Activated naive CD4-positive, alpha-beta T cell treated with anti-CD3 and anti-CD28 coated beads, Interleukin-2, amount 50 U/mL, for 72 hours (primary cell): ENCODE data around the gene HOXA1. TPM values are rescaled to one million over a fixed set of nuclear protein-coding genes. Genes with fewer than 3 reads are reported as not detected.

Experiments
- ATAC-seq, 2 donors: fragments of 150-1000 bp; cut with Tn5 transposase; 2 replicates each; pipeline ENCODE4 v1.10.0; 2021; ENCODE audit warnings: mild to moderate bottlenecking in 2 of 2, moderate library complexity in 2 of 2
- DNase-seq, 2 donors: peaks; one replicate each; pipeline ENCODE4 v3.0.0; 2021 to 2022; ENCODE audit warnings: low spot score in 2 of 2
- H3K27ac Mint-ChIP-seq, 2 donors: one replicate each; pipeline ENCODE4 v1.8.0; 2022; ENCODE audit warnings: mild to moderate bottlenecking in 2 of 2, mixed read lengths in 2 of 2
- H3K36me3 Mint-ChIP-seq, 2 donors: one replicate each; pipeline ENCODE4 v1.8.0; 2022; ENCODE audit warnings: mixed read lengths in 2 of 2
- H3K9me3 Mint-ChIP-seq, 2 donors: one replicate each; pipeline ENCODE4 v1.8.0; 2022; ENCODE audit warnings: mixed read lengths in 2 of 2
- total RNA-seq, 2 donors: library from RNA; stranded (reverse); gene quantifications; one replicate each; pipeline ENCODE4 v1.2.3, GENCODE V29; 2022

The HOXA1 gene
- total RNA-seq, 2 donors from 2014 or later, result 0.16 TPM; not detected in 1

GRCh38 chr7:27102581-27103442 is 7.0 kb upstream of the HOXA1 start, which contains the start of gene HOXA2:
Gene HOXA2, minus strand, starts transcription at chr7:27102683. Its CDS starts 183 bp downstream, at chr7:27102500.
- Mint-ChIP-seq H3K27ac (no peak within 1 kb of the TSS), H3K9me3 (no peaks in the 10 kb centered on the region), H3K36me3 (peaks cover 5 to 36% of the 10 kb centered on the region in 2 donors)
- DNase-seq (no peak), ATAC-seq (no peak)

DNA sequence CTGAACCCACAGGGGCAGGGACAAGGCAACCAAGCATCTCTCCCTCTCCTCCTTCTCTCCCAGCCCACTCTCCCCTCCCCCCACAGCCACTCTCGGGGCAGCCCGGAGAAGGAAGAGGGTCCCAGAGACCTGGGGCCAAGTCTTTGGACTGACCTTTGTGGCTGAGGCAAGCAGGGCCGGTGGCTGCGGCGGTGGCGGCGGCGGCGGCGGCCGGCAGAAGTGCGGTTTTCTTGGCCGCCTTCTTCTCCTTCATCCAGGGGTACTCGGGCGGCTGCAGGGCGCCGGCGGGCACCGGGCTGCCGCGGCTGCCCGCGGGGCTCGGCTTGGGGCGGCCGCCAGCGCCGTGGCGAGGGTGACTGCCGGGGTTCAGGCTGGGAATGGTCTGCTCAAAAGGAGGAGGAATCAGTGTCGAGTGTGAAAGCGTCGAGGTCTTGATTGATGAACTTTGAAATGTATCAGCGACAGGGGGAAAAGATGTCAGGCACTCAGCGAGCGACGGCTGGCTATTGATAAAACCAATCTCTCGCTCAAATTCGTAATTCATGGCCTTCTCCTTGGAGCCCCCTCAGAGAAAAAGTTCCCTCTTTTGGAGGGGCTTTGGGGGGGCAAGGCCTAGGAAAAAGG is 6.3 kb upstream of the HOXA1 start:
- H3K9me3 Mint-ChIP-seq, result no peaks in the 10 kb centered on the region
- no peak for ATAC-seq
- peaks cover 5 to 41% of the 10 kb centered on the region in 2 donors for H3K36me3 Mint-ChIP-seq
- H3K27ac Mint-ChIP-seq, result no peak overlapping the region
- no peak for DNase-seq

GRCh38 chr7:27101171-27101956 is 5.6 kb upstream of the HOXA1 start:
- Mint-ChIP-seq H3K27ac (no peak overlapping the region), H3K36me3 (peaks cover 5 to 41% of the 10 kb centered on the region in 2 donors), H3K9me3 (no peaks in the 10 kb centered on the region)
- no peak for ATAC-seq
- no peak for DNase-seq

DNA sequence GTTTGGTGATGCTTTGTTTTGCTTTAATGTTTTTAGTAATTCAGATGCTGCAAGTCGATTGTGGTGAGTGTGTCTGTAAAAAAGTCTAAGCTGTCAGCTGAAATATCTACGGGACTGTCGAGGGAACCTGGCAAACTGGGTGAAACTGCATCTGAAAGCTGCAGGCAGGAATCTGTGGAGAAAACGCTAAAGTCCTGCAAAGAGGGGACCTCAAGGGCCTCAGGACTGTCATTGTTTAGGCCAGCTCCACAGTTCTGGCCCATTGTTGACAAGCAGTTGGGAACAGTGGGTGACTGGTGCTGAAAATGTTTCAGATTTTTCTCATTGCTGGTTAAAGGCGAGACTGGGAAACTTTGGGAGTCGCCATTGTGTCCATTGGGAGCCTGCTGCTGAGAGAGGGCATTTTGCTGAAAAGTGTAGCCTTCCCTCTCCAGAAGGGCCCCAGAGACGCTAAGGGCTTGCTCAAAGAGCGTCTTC is 4.9 kb upstream of the HOXA1 start:
- ATAC-seq, result no peak
- H3K27ac Mint-ChIP-seq, result no peak overlapping the region
- peaks cover 5 to 41% of the 10 kb centered on the region in 2 donors for H3K36me3 Mint-ChIP-seq
- no peaks in the 10 kb centered on the region for H3K9me3 Mint-ChIP-seq
- DNase-seq, result no peak

DNA sequence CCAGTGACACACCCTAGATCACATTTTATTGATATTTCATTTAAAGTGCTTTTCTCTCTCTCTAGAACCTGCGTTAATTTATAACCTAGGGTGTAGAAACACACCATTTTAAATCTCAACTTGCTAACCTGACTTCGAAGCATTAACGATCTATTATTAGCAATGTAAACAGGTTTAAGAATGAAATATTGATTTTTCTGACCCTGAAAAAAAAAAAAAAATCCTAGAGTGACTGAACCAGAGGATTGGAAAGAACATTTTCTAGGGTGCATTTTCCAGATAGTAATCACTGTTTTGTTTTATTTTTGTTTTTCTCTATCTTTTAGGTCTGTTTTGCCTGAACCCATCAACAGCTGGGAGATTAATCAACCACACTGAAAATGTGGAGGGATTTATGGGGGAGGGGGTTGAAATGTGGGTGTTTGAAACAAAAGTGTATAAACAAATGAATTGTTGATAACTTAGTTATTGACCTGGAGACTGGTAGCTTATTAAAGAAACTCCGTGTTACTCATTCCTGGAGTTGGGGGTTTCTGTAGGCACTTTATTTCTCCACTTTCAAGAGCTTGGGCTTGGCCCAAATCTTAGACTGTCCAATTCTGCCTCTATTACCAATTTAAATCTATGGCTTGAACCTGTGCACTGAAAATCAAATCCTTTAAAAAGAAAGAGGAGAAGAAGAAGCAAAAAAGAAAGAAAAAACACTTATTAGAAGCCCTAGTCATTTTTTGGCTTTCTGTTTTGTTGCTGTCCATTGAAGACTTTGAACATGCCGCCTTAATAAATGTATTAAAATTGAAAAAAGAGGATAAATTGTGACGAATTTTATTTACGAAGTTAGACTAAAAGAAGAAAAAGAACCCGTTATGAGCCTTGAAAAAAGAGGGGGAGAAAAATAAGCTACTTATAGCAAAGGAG is 3.9 kb upstream of the HOXA1 start:
- Mint-ChIP-seq H3K36me3 (peaks cover 12 to 41% of the 10 kb centered on the region in 2 donors), H3K9me3 (no peaks in the 10 kb centered on the region), H3K27ac (no peak overlapping the region)
- ATAC-seq, result no peak
- DNase-seq, result no peak

DNA sequence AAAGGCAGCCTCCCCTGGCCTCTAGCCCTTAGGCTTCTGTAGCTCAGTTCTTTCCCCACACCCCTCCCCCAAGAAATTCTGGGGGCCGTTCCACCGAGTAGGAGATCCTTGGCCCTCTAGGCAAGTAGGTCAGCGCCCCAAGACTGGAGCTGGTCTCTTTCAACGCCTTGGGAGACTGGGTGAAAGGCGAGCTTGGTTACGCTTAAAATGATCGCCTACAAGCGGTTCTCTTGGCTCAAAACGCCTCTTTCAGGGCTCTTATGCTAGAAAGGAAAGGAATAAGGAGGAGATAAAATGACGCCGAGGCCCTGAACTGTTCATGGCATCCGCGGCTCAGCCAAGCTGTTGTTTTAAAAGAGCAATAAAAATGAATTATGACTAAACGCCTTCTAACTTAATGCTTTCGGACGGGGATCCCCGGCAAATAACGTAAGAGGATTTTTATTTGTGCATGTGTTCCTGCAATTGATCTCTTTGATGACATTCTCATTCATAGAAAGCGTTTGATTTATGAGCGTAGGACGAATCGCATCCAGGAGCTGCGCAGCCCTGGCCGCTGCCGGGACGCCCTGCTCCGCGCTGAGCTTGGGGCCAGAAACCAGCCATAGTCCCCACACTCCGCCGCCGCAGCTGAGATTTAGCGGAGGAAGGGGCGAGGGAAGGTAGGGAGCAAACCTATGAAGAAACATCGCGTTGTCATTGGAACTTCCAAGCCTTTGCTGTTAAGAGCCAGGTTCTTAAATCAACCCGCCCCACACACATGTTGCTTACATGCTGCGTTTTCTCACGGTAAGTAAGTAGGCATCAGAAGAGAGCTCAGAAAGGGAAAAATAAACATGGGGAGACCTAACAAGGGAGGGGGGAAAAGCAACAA is 3.0 kb upstream of the HOXA1 start:
- ATAC-seq (no peak), DNase-seq (no peak)
- H3K9me3 Mint-ChIP-seq, result no peaks in the 10 kb centered on the region
- peaks cover 14 to 36% of the 10 kb centered on the region in 2 donors for H3K36me3 Mint-ChIP-seq
- no peak overlapping the region for H3K27ac Mint-ChIP-seq

- Mint-ChIP-seq H3K9me3 (no peaks in the 10 kb centered on the region), H3K36me3 (peaks cover 14 to 33% of the 10 kb centered on the region in 2 donors), H3K27ac (no peak overlapping the region)
- ATAC-seq (no peak), DNase-seq (no peak)
Measured at GRCh38 chr7:27097686-27098577, 2.1 kb upstream of the HOXA1 start.

DNA sequence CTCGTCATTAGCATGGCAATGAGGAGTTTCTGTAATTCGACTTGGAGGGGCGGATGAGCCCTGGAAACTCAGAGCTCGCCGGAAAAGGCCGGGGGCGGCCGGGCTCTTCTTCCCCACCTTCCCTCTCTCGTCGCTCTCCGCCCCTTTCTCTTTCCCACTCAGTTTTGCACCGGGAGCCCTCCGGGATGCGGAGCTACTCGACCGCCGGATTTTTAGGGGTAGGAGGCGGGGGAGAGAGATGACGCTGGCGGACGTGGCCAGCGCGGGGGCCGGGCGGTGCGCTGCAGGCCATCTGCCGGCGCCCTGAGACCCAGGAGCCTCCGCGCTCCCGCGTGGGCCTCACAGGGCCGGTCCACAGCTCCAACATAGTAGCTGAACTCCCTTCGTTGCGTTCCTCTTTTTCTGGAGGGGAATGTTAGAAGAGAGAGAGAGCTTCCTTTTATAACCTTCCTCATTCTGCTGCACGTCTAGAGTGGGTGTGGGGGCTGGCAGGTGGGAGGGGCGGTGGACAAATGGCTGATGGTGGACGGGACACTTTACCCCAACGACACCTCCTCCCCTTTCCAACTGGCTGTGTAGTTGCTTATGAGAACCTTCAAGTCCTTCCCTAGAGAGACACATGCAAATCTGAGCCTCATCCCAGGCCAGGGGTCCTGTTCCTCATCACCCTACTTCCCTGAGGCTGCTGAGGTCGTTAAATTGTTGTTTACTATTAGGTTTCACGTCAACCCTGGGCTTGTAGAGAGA is 1.1 kb upstream of the HOXA1 start:
- H3K27ac Mint-ChIP-seq, result no peak overlapping the region
- DNase-seq, result no peak
- no peaks in the 10 kb centered on the region for H3K9me3 Mint-ChIP-seq
- ATAC-seq, result no peak
- peaks cover 14 to 27% of the 10 kb centered on the region in 2 donors for H3K36me3 Mint-ChIP-seq

DNA sequence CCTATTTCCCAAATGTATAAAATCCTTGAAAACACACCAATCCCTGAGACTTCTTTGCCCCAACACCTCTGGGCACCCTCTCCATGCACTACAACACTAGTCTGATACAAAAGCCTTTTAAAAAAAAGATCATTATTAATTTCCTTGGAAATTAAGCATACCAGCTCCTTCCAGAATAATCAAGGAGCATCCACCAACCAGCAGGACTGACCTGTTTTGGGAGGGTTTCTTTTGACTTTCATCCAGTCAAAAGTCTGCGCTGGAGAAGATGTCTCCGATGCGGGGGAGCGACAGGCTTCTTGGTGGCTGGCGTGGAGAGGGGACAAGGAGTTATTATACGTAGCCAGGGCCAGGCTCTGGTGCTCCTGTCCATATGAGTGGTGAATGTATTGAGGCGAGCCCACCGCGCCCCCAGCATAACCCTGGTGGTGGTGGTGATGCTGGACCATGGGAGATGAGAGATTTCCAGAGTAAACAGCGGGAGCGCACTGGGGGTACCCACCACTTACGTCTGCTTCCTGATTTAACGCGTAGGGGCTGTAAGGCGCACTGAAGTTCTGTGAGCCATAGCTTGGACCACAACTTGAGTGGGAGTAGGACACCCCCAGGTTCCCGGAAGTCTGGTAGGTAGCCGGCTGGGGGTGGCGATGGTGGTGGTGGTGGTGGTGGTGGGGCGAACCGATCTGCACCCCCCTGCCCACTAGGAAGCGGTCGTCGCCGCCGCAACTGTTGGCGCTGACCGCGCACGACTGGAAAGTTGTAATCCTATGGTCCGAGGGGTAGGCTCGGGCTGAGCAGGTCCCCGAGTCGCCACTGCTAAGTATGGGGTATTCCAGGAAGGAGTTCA is 527 bp downstream of the HOXA1 start:
- Mint-ChIP-seq H3K9me3 (no peaks in the 10 kb centered on the region), H3K36me3 (peaks cover 14 to 22% of the 10 kb centered on the region in 2 donors), H3K27ac (peak overlapping the region; percentile 47 to 78)
- DNase-seq (no peak), ATAC-seq (peak; percentile 3 to 28)

DNA sequence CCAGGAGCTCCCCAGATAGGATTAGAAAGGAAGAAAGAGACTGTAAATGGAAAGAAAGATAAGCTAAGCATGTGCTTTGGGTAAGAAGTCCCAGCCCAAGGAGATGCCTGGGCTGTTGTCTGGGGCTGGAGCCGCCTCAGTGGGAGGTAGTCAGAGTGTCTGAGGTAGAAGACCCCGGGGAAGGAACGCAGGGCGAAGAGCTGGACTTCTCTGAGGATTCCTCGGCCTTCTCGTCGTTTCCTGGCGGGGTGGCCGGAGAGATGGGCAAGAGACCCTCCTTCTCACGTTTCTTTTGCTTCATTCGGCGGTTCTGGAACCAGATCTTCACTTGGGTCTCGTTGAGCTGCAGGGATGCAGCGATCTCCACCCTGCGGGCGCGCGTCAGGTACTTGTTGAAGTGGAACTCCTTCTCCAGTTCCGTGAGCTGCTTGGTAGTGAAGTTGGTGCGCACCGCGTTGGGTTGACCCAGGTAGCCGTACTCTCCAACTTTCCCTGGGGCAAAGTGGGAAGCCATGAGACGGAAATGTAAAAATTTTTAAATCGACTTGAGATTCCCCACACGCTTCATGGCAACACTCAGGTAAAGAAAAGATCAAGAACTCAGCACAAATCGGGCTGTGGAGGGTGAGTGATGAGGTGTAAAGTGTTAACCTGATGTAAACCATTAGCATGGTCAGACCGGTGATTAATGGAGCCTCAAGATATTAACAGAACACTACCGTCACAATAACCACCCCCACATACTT is 1.3 kb downstream of the HOXA1 start:
- DNase-seq (no peak), ATAC-seq (no peak)
- H3K36me3 Mint-ChIP-seq, result peaks cover 14 to 18% of the 10 kb centered on the region in 2 donors
- no peaks in the 10 kb centered on the region for H3K9me3 Mint-ChIP-seq
- H3K27ac Mint-ChIP-seq, result no peak overlapping the region

DNA sequence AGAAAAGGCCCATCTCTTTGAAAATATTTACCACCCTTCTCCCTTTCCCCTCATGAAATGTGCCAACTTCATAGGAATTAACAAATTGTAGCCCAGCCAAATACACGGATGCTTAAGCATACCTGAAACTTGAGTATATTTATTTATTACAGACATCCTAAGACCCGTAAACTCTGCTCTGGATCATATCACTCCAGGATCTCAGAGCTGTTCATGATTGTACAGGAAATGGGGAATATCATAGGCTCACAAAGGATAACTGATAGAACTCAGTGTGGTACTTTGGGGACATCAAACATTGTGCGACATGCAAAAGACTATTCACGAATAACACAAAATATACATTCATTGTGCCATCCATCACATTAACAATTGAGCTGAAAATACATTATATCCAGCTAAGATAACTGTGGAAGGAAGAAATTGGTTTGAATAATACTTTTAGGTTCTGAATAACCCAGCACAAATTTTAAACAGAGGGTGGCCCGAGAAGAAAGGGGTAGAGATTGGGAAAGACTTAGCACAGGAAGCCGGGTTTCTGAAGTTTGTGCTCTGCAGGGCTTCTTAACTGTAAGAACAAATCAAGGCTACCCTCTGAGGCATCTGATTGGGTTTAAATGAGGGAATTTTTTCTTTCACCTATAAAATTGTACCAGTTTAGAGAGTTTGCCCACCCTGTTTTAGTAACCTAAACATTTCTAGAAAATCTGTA is 2.5 kb downstream of the HOXA1 start:
- Mint-ChIP-seq H3K9me3 (peaks cover 0 to 4% of the 10 kb centered on the region in 2 donors), H3K27ac (no peak overlapping the region)
- DNase-seq, result no peak

DNA sequence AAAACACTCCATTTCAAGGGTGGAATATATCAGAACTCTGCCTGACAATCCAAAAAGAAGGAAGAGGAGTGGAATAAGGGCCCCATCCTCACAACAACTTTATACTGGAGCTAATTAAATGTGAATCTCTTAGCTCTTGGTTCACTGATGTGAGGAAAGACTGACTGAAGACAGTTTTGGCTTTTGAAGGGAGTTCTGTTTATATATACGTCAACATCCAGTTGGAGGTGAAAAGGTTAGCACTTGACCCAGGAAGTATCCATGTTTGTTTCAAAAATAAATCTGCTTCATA is 3.0 kb downstream of the HOXA1 start:
- DNase-seq, result no peak
- no peak for ATAC-seq
- peaks cover 8 to 17% of the 10 kb centered on the region in 2 donors for H3K36me3 Mint-ChIP-seq
- H3K27ac Mint-ChIP-seq, result no peak overlapping the region
- peaks cover 0 to 4% of the 10 kb centered on the region in 2 donors for H3K9me3 Mint-ChIP-seq

More for the DNA sequence above, 2.5 kb downstream of the HOXA1 start:
- no peak for ATAC-seq
- H3K36me3 Mint-ChIP-seq, result peaks cover 8 to 15% of the 10 kb centered on the region in 2 donors
